ENCODE measurements around the gene EDDM3A. TPM values are rescaled to one million over a fixed set of nuclear protein-coding genes. Genes with fewer than 3 reads are reported as not detected.

EDDM3A gene
- total and polyA plus RNA-seq, 10 of the 15 experiments (the other 5 are each of a cell fraction or from before 2014, with no cell fraction given), result not detected

Other genes with a start within 250 kb of the EDDM3A start
Only the 7 nearest of the 13 such genes appear.
- gene OR6S1, start 104.2 kb upstream of the EDDM3A start, total RNA-seq (2014; rRNA removed), result 0.62 and 0.76 TPM in 2 replicates
- 0.64 and 0.67 TPM in 2 replicates for gene OR6S1, start 104.2 kb upstream of the EDDM3A start, total RNA-seq (2014; rRNA removed; fragmentation: Illumina TruSeq; extraction: Trizol)
- gene OR6S1, start 104.2 kb upstream of the EDDM3A start, total RNA-seq (2021), result 0.51 and 0.66 TPM in 2 replicates
- gene OR6S1, start 104.2 kb upstream of the EDDM3A start, polyA plus RNA-seq (2011; rRNA removed), result 0.09 and 0.24 TPM in 2 replicates
- gene OR6S1, start 104.2 kb upstream of the EDDM3A start, polyA plus RNA-seq (2014; fragmentation: Illumina TruSeq; extraction: Trizol), result 0.22 TPM in 1 of 2 replicates, not detected in the other
- gene OR6S1, start 104.2 kb upstream of the EDDM3A start, polyA plus RNA-seq (2014; fragmentation: Nextera tagmentation; extraction: Ambion mirVana), result not detected
- 0.35 and 0.42 TPM in 2 replicates for gene OR6S1, start 104.2 kb upstream of the EDDM3A start, polyA plus RNA-seq (2014; rRNA removed)
- gene OR6S1, start 104.2 kb upstream of the EDDM3A start, polyA plus RNA-seq (2016; fragmentation: Nextera tagmentation; extraction: Ambion mirVana), result not detected
- 1.1 and 2.0 TPM in 2 replicates for gene RNASE4, start 61.3 kb upstream of the EDDM3A start, total RNA-seq (2014; rRNA removed)
- gene RNASE4, start 61.3 kb upstream of the EDDM3A start, total RNA-seq (2014; rRNA removed; fragmentation: Illumina TruSeq; extraction: Trizol), result 1.3 and 1.6 TPM in 2 replicates
- gene RNASE4, start 61.3 kb upstream of the EDDM3A start, total RNA-seq (2021), result 0.29 and 1.1 TPM in 2 replicates
- gene RNASE4, start 61.3 kb upstream of the EDDM3A start, polyA plus RNA-seq (2011; rRNA removed), result 0.87 and 1.1 TPM in 2 replicates
- gene RNASE4, start 61.3 kb upstream of the EDDM3A start, polyA plus RNA-seq (2014; fragmentation: Illumina TruSeq; extraction: Trizol), result 0.29 and 1.3 TPM in 2 replicates
- gene RNASE4, start 61.3 kb upstream of the EDDM3A start, polyA plus RNA-seq (2014; fragmentation: Nextera tagmentation; extraction: Ambion mirVana), result 1 to 10 TPM; 1.2 to 2.6 TPM
- 1.0 and 1.9 TPM in 2 replicates for gene RNASE4, start 61.3 kb upstream of the EDDM3A start, polyA plus RNA-seq (2014; rRNA removed)
- 1 to 10 TPM; 1.4 to 1.9 TPM for gene RNASE4, start 61.3 kb upstream of the EDDM3A start, polyA plus RNA-seq (2016; fragmentation: Nextera tagmentation; extraction: Ambion mirVana)
- 2.1 TPM in 2 replicates for gene ANG, start 57.1 kb upstream of the EDDM3A start, total RNA-seq (2014; rRNA removed)
- 1.8 and 1.9 TPM in 2 replicates for gene ANG, start 57.1 kb upstream of the EDDM3A start, total RNA-seq (2014; rRNA removed; fragmentation: Illumina TruSeq; extraction: Trizol)
- 1.8 and 2.6 TPM in 2 replicates for gene ANG, start 57.1 kb upstream of the EDDM3A start, total RNA-seq (2021)
- gene ANG, start 57.1 kb upstream of the EDDM3A start, polyA plus RNA-seq (2011; rRNA removed), result 1.0 and 1.1 TPM in 2 replicates
- 2.7 and 3.2 TPM in 2 replicates for gene ANG, start 57.1 kb upstream of the EDDM3A start, polyA plus RNA-seq (2014; fragmentation: Illumina TruSeq; extraction: Trizol)
- gene ANG, start 57.1 kb upstream of the EDDM3A start, polyA plus RNA-seq (2014; fragmentation: Nextera tagmentation; extraction: Ambion mirVana), result 1 to 10 TPM; 2.9 to 5.9 TPM
- 2.2 and 2.3 TPM in 2 replicates for gene ANG, start 57.1 kb upstream of the EDDM3A start, polyA plus RNA-seq (2014; rRNA removed)
- gene ANG, start 57.1 kb upstream of the EDDM3A start, polyA plus RNA-seq (2016; fragmentation: Nextera tagmentation; extraction: Ambion mirVana), result 1 to 10 TPM; 1.9 to 2.0 TPM
- gene EDDM3B, start 22.5 kb downstream of the EDDM3A start, total RNA-seq (2014; rRNA removed), result not detected in 2 replicates
- gene EDDM3B, start 22.5 kb downstream of the EDDM3A start, total RNA-seq (2014; rRNA removed; fragmentation: Illumina TruSeq; extraction: Trizol), result not detected in 2 replicates
- not detected in 2 replicates for gene EDDM3B, start 22.5 kb downstream of the EDDM3A start, total RNA-seq (2021)
- not detected in 2 replicates for gene EDDM3B, start 22.5 kb downstream of the EDDM3A start, polyA plus RNA-seq (2011; rRNA removed)
- gene EDDM3B, start 22.5 kb downstream of the EDDM3A start, polyA plus RNA-seq (2014; fragmentation: Illumina TruSeq; extraction: Trizol), result not detected in 2 replicates
- gene EDDM3B, start 22.5 kb downstream of the EDDM3A start, polyA plus RNA-seq (2014; fragmentation: Nextera tagmentation; extraction: Ambion mirVana), result not detected
- not detected in 2 replicates for gene EDDM3B, start 22.5 kb downstream of the EDDM3A start, polyA plus RNA-seq (2014; rRNA removed)
- not detected for gene EDDM3B, start 22.5 kb downstream of the EDDM3A start, polyA plus RNA-seq (2016; fragmentation: Nextera tagmentation; extraction: Ambion mirVana)
- 34.6 and 44.3 TPM in 2 replicates for gene RNASE6, start 35.4 kb downstream of the EDDM3A start, total RNA-seq (2014; rRNA removed)
- 28.7 and 30.8 TPM in 2 replicates for gene RNASE6, start 35.4 kb downstream of the EDDM3A start, total RNA-seq (2014; rRNA removed; fragmentation: Illumina TruSeq; extraction: Trizol)
- gene RNASE6, start 35.4 kb downstream of the EDDM3A start, total RNA-seq (2021), result 16.5 and 18.9 TPM in 2 replicates
- gene RNASE6, start 35.4 kb downstream of the EDDM3A start, polyA plus RNA-seq (2011; rRNA removed), result 19.7 and 20.2 TPM in 2 replicates
- gene RNASE6, start 35.4 kb downstream of the EDDM3A start, polyA plus RNA-seq (2014; fragmentation: Illumina TruSeq; extraction: Trizol), result 47.0 and 61.9 TPM in 2 replicates
- gene RNASE6, start 35.4 kb downstream of the EDDM3A start, polyA plus RNA-seq (2014; fragmentation: Nextera tagmentation; extraction: Ambion mirVana), result 10 to 100 TPM; 52.4 to 65.3 TPM
- 28.4 and 31.7 TPM in 2 replicates for gene RNASE6, start 35.4 kb downstream of the EDDM3A start, polyA plus RNA-seq (2014; rRNA removed)
- gene RNASE6, start 35.4 kb downstream of the EDDM3A start, polyA plus RNA-seq (2016; fragmentation: Nextera tagmentation; extraction: Ambion mirVana), result 10 to 100 TPM; 13.0 to 14.8 TPM
- gene RNASE1, start 57.0 kb downstream of the EDDM3A start, total RNA-seq (2014; rRNA removed), result not detected in 2 replicates
- gene RNASE1, start 57.0 kb downstream of the EDDM3A start, total RNA-seq (2014; rRNA removed; fragmentation: Illumina TruSeq; extraction: Trizol), result not detected in 2 replicates
- 0.40 and 0.72 TPM in 2 replicates for gene RNASE1, start 57.0 kb downstream of the EDDM3A start, total RNA-seq (2021)
- gene RNASE1, start 57.0 kb downstream of the EDDM3A start, polyA plus RNA-seq (2011; rRNA removed), result not detected in 2 replicates
- not detected in 2 replicates for gene RNASE1, start 57.0 kb downstream of the EDDM3A start, polyA plus RNA-seq (2014; fragmentation: Illumina TruSeq; extraction: Trizol)
- gene RNASE1, start 57.0 kb downstream of the EDDM3A start, polyA plus RNA-seq (2014; fragmentation: Nextera tagmentation; extraction: Ambion mirVana), result under 1 TPM in 1 of 2 experiments, not detected in 1; 0.11 TPM
- gene RNASE1, start 57.0 kb downstream of the EDDM3A start, polyA plus RNA-seq (2014; rRNA removed), result 0.27 and 0.38 TPM in 2 replicates
- gene RNASE1, start 57.0 kb downstream of the EDDM3A start, polyA plus RNA-seq (2016; fragmentation: Nextera tagmentation; extraction: Ambion mirVana), result not detected
- gene RNASE3, start 145.5 kb downstream of the EDDM3A start, total RNA-seq (2014; rRNA removed), result not detected in 2 replicates
- not detected in 2 replicates for gene RNASE3, start 145.5 kb downstream of the EDDM3A start, total RNA-seq (2014; rRNA removed; fragmentation: Illumina TruSeq; extraction: Trizol)
- gene RNASE3, start 145.5 kb downstream of the EDDM3A start, total RNA-seq (2021), result not detected in 2 replicates
- gene RNASE3, start 145.5 kb downstream of the EDDM3A start, polyA plus RNA-seq (2011; rRNA removed), result not detected in 2 replicates
- not detected in 2 replicates for gene RNASE3, start 145.5 kb downstream of the EDDM3A start, polyA plus RNA-seq (2014; fragmentation: Illumina TruSeq; extraction: Trizol)
- not detected for gene RNASE3, start 145.5 kb downstream of the EDDM3A start, polyA plus RNA-seq (2014; fragmentation: Nextera tagmentation; extraction: Ambion mirVana)
- not detected in 2 replicates for gene RNASE3, start 145.5 kb downstream of the EDDM3A start, polyA plus RNA-seq (2014; rRNA removed)
- not detected for gene RNASE3, start 145.5 kb downstream of the EDDM3A start, polyA plus RNA-seq (2016; fragmentation: Nextera tagmentation; extraction: Ambion mirVana)

Measured in GM12878 (cell line).